Esophagus muscularis mucosa (tissue), 3 donors: ENCODE results near the gene APOBEC3B.

Experiments
- CTCF ChIP-seq, 3 experiments: fragments of 200-600 bp in 2 of 3; fragments of 450-650 bp in 1 of 3; sonication (generic) in 2 of 3; IDR thresholded peaks; one replicate each; pipeline ENCODE4 v1.5.1; 2017 to 2019; ENCODE audit warnings: antibody characterized with exemption in 3 of 3, mild to moderate bottlenecking in 2 of 3, moderate library complexity in 1 of 3
- POLR2A ChIP-seq: fragments of 450-650 bp; IDR thresholded peaks from one replicate; pipeline ENCODE4 v1.6.1; 2017; ENCODE audit warnings: antibody characterized with exemption, moderate library complexity, mild to moderate bottlenecking, low read depth
- POLR2AphosphoS5 ChIP-seq, 2 donors: sonication (generic); formaldehyde crosslinking; IDR thresholded peaks; one replicate each; pipeline ENCODE4 v1.6.1; 2017; ENCODE audit warnings: antibody characterized with exemption in 2 of 2

GRCh38 chr22:38940811-38941384, 41.2 kb upstream of the APOBEC3B start:
- TF ChIP-seq CTCF (IDR thresholded peaks at IDR 0.05) (no peak), POLR2A (no peak), POLR2AphosphoS5 (IDR thresholded peaks at IDR 0.05) (no peak)
